ENCODE results near the gene CADM1. TPM values are rescaled to one million over a fixed set of nuclear protein-coding genes. Genes with fewer than 3 reads are reported as not detected.

The CADM1 gene
- total RNA-seq, 4 donors from 2014 or later = 17.1 to 49.8 (median 30.7) TPM

DNA sequence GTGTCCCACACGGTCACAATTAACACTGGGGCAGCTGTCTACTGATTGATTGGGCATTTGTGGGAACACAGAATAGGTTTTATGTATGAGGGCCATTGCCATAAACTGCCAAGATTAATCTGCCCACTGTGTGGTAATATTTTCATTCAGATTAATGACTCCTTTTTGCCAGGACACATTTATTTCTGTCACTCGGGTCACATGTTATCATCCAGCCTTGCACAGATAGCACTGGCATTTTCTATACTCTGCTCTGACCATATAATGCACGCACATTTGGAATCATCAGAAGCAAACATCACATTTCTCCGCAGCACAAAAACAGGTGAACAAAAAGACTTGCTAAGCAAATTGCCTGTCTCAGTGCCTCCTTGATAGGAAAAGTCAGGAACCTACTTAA lies 138.3 kb downstream of the CADM1 start:
- H3K9me3 ChIP-seq = no peaks in the 10 kb centered on the region
- no peak overlapping the region for H3K27ac ChIP-seq
- H3K27me3 ChIP-seq = no peaks in the 10 kb centered on the region
- H3K36me3 ChIP-seq = no peaks in the 10 kb centered on the region
- H3K4me3 ChIP-seq = no peak overlapping the region
- TF ChIP-seq POLR2A (IDR thresholded peaks at IDR 0.05) = no peak
- no peak for TF ChIP-seq CTCF (IDR thresholded peaks at IDR 0.05)
- TF ChIP-seq EP300 (IDR thresholded peaks at IDR 0.05) = no peak
- DNase-seq (ENCODE audit: low spot score in 2 of 2) = no peak
- 82 to 85% methylated on average over 4 of the region's 4 CpGs for WGBS, 2 donors
- H3K4me1 ChIP-seq = no peaks in the 10 kb centered on the region

- WGBS, 2 donors = 79 to 81% methylated on average over 3 of the region's 3 CpGs
- no peaks in the 10 kb centered on the region for H3K36me3 ChIP-seq
- no peaks in the 10 kb centered on the region for H3K9me3 ChIP-seq
- TF ChIP-seq EP300 (IDR thresholded peaks at IDR 0.05) (no peak), POLR2A (IDR thresholded peaks at IDR 0.05) (no peak), CTCF (IDR thresholded peaks at IDR 0.05) (no peak)
- H3K4me1 ChIP-seq = no peaks in the 10 kb centered on the region
- no peaks in the 10 kb centered on the region for H3K27me3 ChIP-seq
- no peak overlapping the region for H3K27ac ChIP-seq
- no peak overlapping the region for H3K4me3 ChIP-seq
- no peak for DNase-seq (ENCODE audit: low spot score in 2 of 2)
Measured at GRCh38 chr11:115364896-115365295, 139.3 kb downstream of the CADM1 start.

DNA sequence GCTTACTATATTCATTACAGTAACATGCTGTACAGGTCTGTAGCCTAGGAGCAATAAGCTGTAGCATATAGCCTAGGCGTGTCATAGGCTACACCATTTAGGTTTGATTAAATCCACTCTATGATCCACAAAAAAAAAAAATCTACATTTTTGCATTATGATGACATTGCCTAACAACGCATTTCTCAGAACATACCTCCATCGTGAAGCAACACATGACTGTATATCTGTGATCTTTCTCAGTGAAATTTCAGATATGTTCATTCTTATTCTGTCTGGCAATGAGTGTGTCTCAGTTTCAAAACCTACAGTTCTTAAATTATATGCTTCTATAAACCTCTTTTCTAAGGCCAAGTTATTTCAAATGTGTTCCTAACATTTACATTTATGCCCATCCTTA lies 140.3 kb downstream of the CADM1 start:
- no peak overlapping the region for H3K4me3 ChIP-seq
- WGBS, 2 donors = 87 to 89% methylated on average over 3 of the region's 3 CpGs
- no peak overlapping the region for H3K27ac ChIP-seq
- H3K36me3 ChIP-seq = no peaks in the 10 kb centered on the region
- TF ChIP-seq EP300 (IDR thresholded peaks at IDR 0.05) = no peak
- TF ChIP-seq POLR2A (IDR thresholded peaks at IDR 0.05) = no peak
- no peak for TF ChIP-seq CTCF (IDR thresholded peaks at IDR 0.05)
- no peaks in the 10 kb centered on the region for H3K9me3 ChIP-seq
- DNase-seq (ENCODE audit: low spot score in 2 of 2) = no peak
- no peaks in the 10 kb centered on the region for H3K27me3 ChIP-seq
- H3K4me1 ChIP-seq = no peaks in the 10 kb centered on the region

- H3K27me3 ChIP-seq = no peaks in the 10 kb centered on the region
- TF ChIP-seq CTCF (IDR thresholded peaks at IDR 0.05) = no peak
- TF ChIP-seq POLR2A (IDR thresholded peaks at IDR 0.05) = no peak
- TF ChIP-seq EP300 (IDR thresholded peaks at IDR 0.05) = no peak
- H3K36me3 ChIP-seq = no peaks in the 10 kb centered on the region
- 57 to 75% methylated on average over 2 of the region's 2 CpGs for WGBS, 2 donors
- no peak overlapping the region for H3K27ac ChIP-seq
- no peak for DNase-seq (ENCODE audit: low spot score in 2 of 2)
- no peaks in the 10 kb centered on the region for H3K4me1 ChIP-seq
- H3K4me3 ChIP-seq = no peak overlapping the region
- no peaks in the 10 kb centered on the region for H3K9me3 ChIP-seq
Measured at GRCh38 chr11:115363426-115363825, 140.8 kb downstream of the CADM1 start.

GRCh38 chr11:115362997-115363396 lies 141.2 kb downstream of the CADM1 start:
- DNase-seq (ENCODE audit: low spot score in 2 of 2) = no peak
- Histone ChIP-seq H3K27ac (no peak overlapping the region), H3K9me3 (no peaks in the 10 kb centered on the region), H3K4me1 (no peaks in the 10 kb centered on the region), H3K27me3 (no peaks in the 10 kb centered on the region), H3K36me3 (no peaks in the 10 kb centered on the region), H3K4me3 (no peak overlapping the region)
- WGBS, 2 donors = 87 to 89% methylated on average over 6 of the region's 6 CpGs
- TF ChIP-seq POLR2A (IDR thresholded peaks at IDR 0.05) = no peak

- WGBS, 2 donors = 86 to 95% methylated on average over 1 of the region's 1 CpG
- TF ChIP-seq CTCF (IDR thresholded peaks at IDR 0.05) (no peak), EP300 (IDR thresholded peaks at IDR 0.05) (no peak), POLR2A (IDR thresholded peaks at IDR 0.05) (no peak)
- H3K4me3 ChIP-seq = no peak overlapping the region
Measured at GRCh38 chr11:115361025-115361424, 143.2 kb downstream of the CADM1 start.

More at GRCh38 chr11:115361025-115361424, 143.2 kb downstream of the CADM1 start:
- Histone ChIP-seq H3K27me3 (no peaks in the 10 kb centered on the region), H3K4me1 (peaks cover 0 to 13% (median 0%) of the 10 kb centered on the region in 4 donors), H3K36me3 (no peaks in the 10 kb centered on the region), H3K9me3 (no peaks in the 10 kb centered on the region), H3K27ac (no peak overlapping the region)
- DNase-seq (ENCODE audit: low spot score in 2 of 2) = no peak
